Nephron progenitor cell (in vitro differentiated cells): ENCODE data around the gene FH.

Source experiments
- DNase-seq: peaks from one replicate; pipeline ENCODE4 v3.0.0; 2021
- H3K27ac Mint-ChIP-seq: 2 replicates; pipeline ENCODE4 v1.8.0; 2021; ENCODE audit warnings: mild to moderate bottlenecking, moderate library complexity, mixed read lengths
- H3K27me3 Mint-ChIP-seq: 2 replicates; pipeline ENCODE4 v1.8.0; 2021; ENCODE audit warnings: mild to moderate bottlenecking, low read depth, mixed read lengths; ENCODE audit not compliant: poor library complexity
- H3K36me3 Mint-ChIP-seq: 2 replicates; pipeline ENCODE4 v1.8.0; 2021; ENCODE audit warnings: low read depth, mixed read lengths
- H3K4me1 Mint-ChIP-seq: 2 replicates; pipeline ENCODE4 v1.8.0; 2021; ENCODE audit warnings: mixed read lengths
- H3K4me3 Mint-ChIP-seq: 2 replicates; pipeline ENCODE4 v1.8.0; 2021; ENCODE audit warnings: mild to moderate bottlenecking, moderate library complexity, mixed read lengths
- H3K9me3 Mint-ChIP-seq: 2 replicates; pipeline ENCODE4 v1.8.0; 2021; ENCODE audit warnings: mild to moderate bottlenecking, moderate library complexity, mixed read lengths
- TF ChIP-seq, protein P1 (sequence below): fragments of 200-600 bp; sonication (generic); IDR thresholded peaks from 2 replicates; pipeline ENCODE4 v1.5.0; 2021; ENCODE audit warnings: antibody characterized with exemption

Gene FH

DNA sequence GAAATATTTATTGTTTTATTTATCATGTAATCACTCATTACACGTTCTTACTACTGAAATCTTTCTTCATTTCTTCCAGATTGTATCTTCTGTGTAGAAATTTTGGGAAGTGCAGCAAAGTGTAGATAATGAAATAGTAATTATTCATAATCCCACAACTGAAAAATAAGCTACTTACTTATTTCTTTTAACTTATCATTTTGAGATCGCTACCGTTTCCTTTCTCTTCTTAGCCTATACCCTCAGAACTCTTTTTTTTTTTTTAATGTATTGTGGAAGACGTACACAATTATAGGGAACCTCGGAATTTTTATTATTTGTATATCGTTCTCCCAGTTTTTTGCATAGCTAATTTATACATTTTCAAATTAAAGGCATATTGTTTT, 518 bp upstream of the FH start:
- Mint-ChIP-seq H3K27ac (no peak overlapping the region), H3K36me3 (peaks cover 15% of the 10 kb centered on the region), H3K27me3 (peaks cover 29% of the 10 kb centered on the region), H3K9me3 (no peaks in the 10 kb centered on the region), H3K4me3 (no peak overlapping the region), H3K4me1 (peaks cover 19% of the 10 kb centered on the region)
- DNase-seq: no peak
- TF ChIP-seq, protein P1, sequence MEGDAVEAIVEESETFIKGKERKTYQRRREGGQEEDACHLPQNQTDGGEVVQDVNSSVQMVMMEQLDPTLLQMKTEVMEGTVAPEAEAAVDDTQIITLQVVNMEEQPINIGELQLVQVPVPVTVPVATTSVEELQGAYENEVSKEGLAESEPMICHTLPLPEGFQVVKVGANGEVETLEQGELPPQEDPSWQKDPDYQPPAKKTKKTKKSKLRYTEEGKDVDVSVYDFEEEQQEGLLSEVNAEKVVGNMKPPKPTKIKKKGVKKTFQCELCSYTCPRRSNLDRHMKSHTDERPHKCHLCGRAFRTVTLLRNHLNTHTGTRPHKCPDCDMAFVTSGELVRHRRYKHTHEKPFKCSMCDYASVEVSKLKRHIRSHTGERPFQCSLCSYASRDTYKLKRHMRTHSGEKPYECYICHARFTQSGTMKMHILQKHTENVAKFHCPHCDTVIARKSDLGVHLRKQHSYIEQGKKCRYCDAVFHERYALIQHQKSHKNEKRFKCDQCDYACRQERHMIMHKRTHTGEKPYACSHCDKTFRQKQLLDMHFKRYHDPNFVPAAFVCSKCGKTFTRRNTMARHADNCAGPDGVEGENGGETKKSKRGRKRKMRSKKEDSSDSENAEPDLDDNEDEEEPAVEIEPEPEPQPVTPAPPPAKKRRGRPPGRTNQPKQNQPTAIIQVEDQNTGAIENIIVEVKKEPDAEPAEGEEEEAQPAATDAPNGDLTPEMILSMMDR: no peak

GRCh38 chr1:241518476-241519307, 863 bp downstream of the FH start:
- H3K27me3 Mint-ChIP-seq: peaks cover 22% of the 10 kb centered on the region
- TF ChIP-seq, protein P1: no peak
- H3K36me3 Mint-ChIP-seq: peaks cover 23% of the 10 kb centered on the region
- no peaks in the 10 kb centered on the region for H3K9me3 Mint-ChIP-seq
- H3K27ac Mint-ChIP-seq: peak overlapping the region; percentile 55
- DNase-seq: no peak
- peaks cover 29% of the 10 kb centered on the region for H3K4me1 Mint-ChIP-seq
- peak overlapping the region; percentile 90 for H3K4me3 Mint-ChIP-seq

DNA sequence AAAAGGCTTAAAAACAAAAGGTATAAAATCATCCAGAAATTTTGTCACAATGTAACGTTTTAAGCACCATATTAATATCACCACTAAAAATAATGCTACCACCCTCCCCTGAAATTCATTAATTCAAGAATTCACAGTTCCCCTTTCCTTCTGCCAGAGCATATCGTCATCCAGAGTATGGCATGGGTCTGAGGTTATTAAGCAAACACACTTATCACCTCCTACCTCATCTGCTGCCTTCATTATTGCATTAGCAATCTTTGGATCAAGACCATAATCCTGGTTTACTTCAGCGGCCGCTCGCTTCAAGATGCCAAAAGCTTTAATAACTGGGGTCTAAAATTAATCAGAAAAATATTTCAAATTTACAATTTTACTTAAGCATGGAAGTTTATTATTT, 6.2 kb downstream of the FH start:
- Mint-ChIP-seq H3K9me3 (no peaks in the 10 kb centered on the region), H3K27ac (no peak overlapping the region), H3K4me3 (no peak overlapping the region), H3K36me3 (peaks cover 55% of the 10 kb centered on the region), H3K27me3 (no peaks in the 10 kb centered on the region), H3K4me1 (peaks cover 29% of the 10 kb centered on the region)
- no peak for DNase-seq
- TF ChIP-seq, protein P1: no peak

DNA sequence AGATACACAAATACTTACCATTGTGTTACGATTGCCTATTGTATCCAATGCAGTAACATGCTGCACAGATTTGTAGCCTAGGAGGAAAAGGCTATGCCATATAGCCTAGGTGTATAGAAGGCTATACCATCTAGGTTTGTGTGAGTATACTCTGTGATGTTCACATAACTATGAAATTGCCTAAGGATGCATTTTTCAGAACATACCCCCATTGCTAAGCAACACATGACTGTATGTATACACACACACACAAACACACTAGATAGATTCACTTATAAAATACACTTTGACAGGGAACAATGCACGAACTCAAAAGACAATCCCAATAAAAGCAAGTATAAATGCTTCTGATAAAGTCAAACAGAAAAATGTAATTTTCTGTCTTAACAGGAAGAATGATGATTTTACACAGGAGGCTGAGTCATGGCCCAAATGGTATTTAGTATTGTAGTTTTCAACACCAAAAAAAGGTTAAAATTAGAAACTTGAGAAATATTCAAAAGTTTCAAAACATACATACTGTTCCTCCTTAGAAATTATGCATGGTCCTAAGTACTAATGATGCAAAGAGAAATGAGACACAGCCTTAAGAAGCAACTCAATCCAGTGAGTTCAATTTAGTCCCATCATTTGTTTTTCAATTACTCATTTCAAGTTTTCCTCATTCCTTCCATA, 12.2 kb downstream of the FH start:
- Mint-ChIP-seq H3K4me3 (no peak overlapping the region), H3K4me1 (no peaks in the 10 kb centered on the region), H3K27me3 (no peaks in the 10 kb centered on the region), H3K27ac (no peak overlapping the region), H3K9me3 (no peaks in the 10 kb centered on the region), H3K36me3 (peaks cover 65% of the 10 kb centered on the region)
- TF ChIP-seq, protein P1: no peak
- DNase-seq: no peak

GRCh38 chr1:241503444-241503843, 16.1 kb downstream of the FH start:
- Mint-ChIP-seq H3K4me3 (no peak overlapping the region), H3K27me3 (no peaks in the 10 kb centered on the region), H3K9me3 (no peaks in the 10 kb centered on the region), H3K4me1 (no peaks in the 10 kb centered on the region), H3K27ac (peak overlapping the region; percentile 46), H3K36me3 (peaks cover 52% of the 10 kb centered on the region)
- TF ChIP-seq, protein P1: no peak
- no peak for DNase-seq
